NT2/D1 (cell line): ENCODE measurements around the gene PCDHGB1.
"Not testable (repeated sequence)": the region's sequence is repeated elsewhere in the genome, so short reads cannot be mapped to it uniquely, and the experiment has no call there.

Experiments
- DNase-seq: peaks from one replicate; pipeline ENCODE4 v3.0.0-alpha.2; 2011; ENCODE audit warnings: low read depth, low spot score
- H3K27me3 ChIP-seq: 2 replicates; pipeline ENCODE4 v1.6.0; 2011; ENCODE audit warnings: mild to moderate bottlenecking; ENCODE audit not compliant: insufficient read length, insufficient read depth
- H3K36me3 ChIP-seq: 2 replicates; pipeline ENCODE4 v1.6.1; 2011; ENCODE audit warnings: mild to moderate bottlenecking, low read length, mixed read lengths; ENCODE audit not compliant: insufficient read depth, insufficient read length
- H3K4me1 ChIP-seq: 2 replicates; pipeline ENCODE4 v1.5.1; 2011; ENCODE audit not compliant: insufficient read depth, insufficient read length
- H3K4me3 ChIP-seq: 2 replicates; pipeline ENCODE4 v1.5.1; 2011; ENCODE audit warnings: low read depth; ENCODE audit not compliant: insufficient read length
- H3K9ac ChIP-seq: 2 replicates; pipeline ENCODE4 v1.6.0; 2011; ENCODE audit warnings: low read depth; ENCODE audit not compliant: insufficient read length
- H3K9me3 ChIP-seq: 2 replicates; pipeline ENCODE4 v1.5.1; 2011; ENCODE audit warnings: mild to moderate bottlenecking, low read length; ENCODE audit not compliant: insufficient read depth
- SUZ12 ChIP-seq: IDR thresholded peaks from 2 replicates; pipeline ENCODE4 v1.6.1; 2011; ENCODE audit not compliant: insufficient read length, insufficient read depth; ENCODE audit errors: extremely low read depth
- YY1 ChIP-seq: IDR thresholded peaks from 2 replicates; pipeline ENCODE4 v1.6.1; 2011; ENCODE audit not compliant: insufficient read length, insufficient read depth
- ZNF274 ChIP-seq: IDR thresholded peaks from 2 replicates; pipeline ENCODE4 v1.6.1; 2011; ENCODE audit warnings: mild to moderate bottlenecking, low read depth, low read length

The PCDHGB1 gene

GRCh38 chr5:141388661-141389060 is 38.8 kb downstream of the PCDHGB1 start:
- no peak overlapping the region for H3K4me3 ChIP-seq
- peaks cover 10% of the 10 kb centered on the region; the same call in 1 of the 2 replicates for H3K9me3 ChIP-seq
- H3K36me3 ChIP-seq: no peaks in the 10 kb centered on the region
- H3K9ac ChIP-seq: no peak overlapping the region
- H3K4me1 ChIP-seq: no peaks in the 10 kb centered on the region
- TF ChIP-seq ZNF274 (no peak), SUZ12 (no peak), YY1 (no peak)
- no peaks in the 10 kb centered on the region for H3K27me3 ChIP-seq
- DNase-seq: no peak

DNA sequence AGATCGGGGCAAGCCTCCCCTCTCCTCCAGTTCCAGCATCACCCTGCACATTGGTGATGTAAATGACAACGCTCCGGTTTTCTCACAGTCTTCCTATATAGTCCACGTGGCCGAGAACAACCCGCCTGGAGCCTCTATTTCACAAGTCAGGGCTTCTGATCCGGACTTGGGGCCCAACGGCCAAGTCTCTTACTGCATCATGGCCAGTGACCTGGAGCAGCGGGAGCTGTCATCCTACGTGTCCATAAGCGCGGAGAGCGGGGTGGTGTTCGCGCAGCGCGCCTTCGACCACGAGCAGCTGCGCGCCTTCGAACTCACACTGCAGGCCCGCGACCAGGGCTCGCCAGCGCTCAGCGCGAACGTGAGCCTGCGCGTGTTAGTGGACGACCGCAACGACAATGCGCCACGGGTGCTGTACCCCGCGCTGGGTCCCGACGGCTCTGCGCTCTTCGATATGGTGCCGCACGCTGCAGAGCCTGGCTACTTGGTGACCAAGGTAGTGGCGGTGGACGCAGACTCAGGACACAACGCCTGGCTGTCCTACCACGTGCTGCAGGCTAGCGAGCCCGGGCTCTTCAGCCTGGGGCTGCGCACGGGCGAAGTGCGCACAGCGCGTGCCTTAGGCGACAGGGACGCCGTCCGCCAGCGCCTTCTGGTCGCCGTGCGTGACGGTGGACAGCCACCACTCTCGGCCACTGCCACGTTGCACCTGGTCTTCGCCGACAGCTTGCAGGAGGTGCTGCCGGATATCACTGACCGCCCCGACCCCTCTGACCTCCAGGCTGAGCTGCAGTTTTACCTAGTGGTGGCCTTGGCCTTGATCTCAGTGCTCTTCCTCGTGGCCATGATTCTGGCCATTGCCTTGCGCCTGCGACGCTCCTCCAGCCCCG is 39.5 kb downstream of the PCDHGB1 start:
- H3K9ac ChIP-seq: no peak overlapping the region
- no peak for DNase-seq
- no peaks in the 10 kb centered on the region for H3K4me1 ChIP-seq
- no peak overlapping the region for H3K4me3 ChIP-seq
- H3K27me3 ChIP-seq: no peaks in the 10 kb centered on the region
- no peak for TF ChIP-seq ZNF274
- no peak for TF ChIP-seq SUZ12
- TF ChIP-seq YY1: no peak
- no peaks in the 10 kb centered on the region for H3K36me3 ChIP-seq
- H3K9me3 ChIP-seq: peaks cover 14% of the 10 kb centered on the region; the same call in 1 of the 2 replicates

GRCh38 chr5:141392429-141393198 is 42.7 kb downstream of the PCDHGB1 start, which contains the start of gene PCDHGA8:
Gene PCDHGA8 (plus strand): TSS chr5:141392633. CDS start chr5:141392814, 181 bp downstream.
- DNase-seq: no peak
- H3K4me3 ChIP-seq: no peak within 1 kb of the TSS

GRCh38 chr5:141393267-141393666 is 43.4 kb downstream of the PCDHGB1 start:
- no peak overlapping the region for H3K4me3 ChIP-seq
- no peaks in the 10 kb centered on the region for H3K36me3 ChIP-seq
- peaks cover 14% of the 10 kb centered on the region; the same call in 1 of the 2 replicates for H3K9me3 ChIP-seq
- no peaks in the 10 kb centered on the region for H3K27me3 ChIP-seq
- H3K4me1 ChIP-seq: no peaks in the 10 kb centered on the region
- no peak overlapping the region for H3K9ac ChIP-seq
- TF ChIP-seq ZNF274: no peak
- no peak for TF ChIP-seq YY1
- no peak for TF ChIP-seq SUZ12
- DNase-seq: no peak

More at GRCh38 chr5:141392429-141393198, 42.7 kb downstream of the PCDHGB1 start, which contains the start of gene PCDHGA8:
- H3K9ac ChIP-seq: no peak within 1 kb of the TSS
- H3K27me3 ChIP-seq: no peaks in the 10 kb centered on the region
- H3K4me1 ChIP-seq: no peaks in the 10 kb centered on the region
- H3K9me3 ChIP-seq: peaks cover 14% of the 10 kb centered on the region; the same call in 1 of the 2 replicates
- TF ChIP-seq SUZ12 (no peak), ZNF274 (no peak), YY1 (no peak)
- no peaks in the 10 kb centered on the region for H3K36me3 ChIP-seq

- not testable (repeated sequence) for H3K36me3 ChIP-seq, H3K4me3 ChIP-seq, DNase-seq, H3K9ac ChIP-seq, H3K4me1 ChIP-seq, H3K27me3 ChIP-seq
- H3K9me3 ChIP-seq: peaks cover 18% of the 10 kb centered on the region; the same call in 1 of the 2 replicates
These were observed 44.7 kb downstream of the PCDHGB1 start for GRCh38 chr5:141394401-141395187.

DNA sequence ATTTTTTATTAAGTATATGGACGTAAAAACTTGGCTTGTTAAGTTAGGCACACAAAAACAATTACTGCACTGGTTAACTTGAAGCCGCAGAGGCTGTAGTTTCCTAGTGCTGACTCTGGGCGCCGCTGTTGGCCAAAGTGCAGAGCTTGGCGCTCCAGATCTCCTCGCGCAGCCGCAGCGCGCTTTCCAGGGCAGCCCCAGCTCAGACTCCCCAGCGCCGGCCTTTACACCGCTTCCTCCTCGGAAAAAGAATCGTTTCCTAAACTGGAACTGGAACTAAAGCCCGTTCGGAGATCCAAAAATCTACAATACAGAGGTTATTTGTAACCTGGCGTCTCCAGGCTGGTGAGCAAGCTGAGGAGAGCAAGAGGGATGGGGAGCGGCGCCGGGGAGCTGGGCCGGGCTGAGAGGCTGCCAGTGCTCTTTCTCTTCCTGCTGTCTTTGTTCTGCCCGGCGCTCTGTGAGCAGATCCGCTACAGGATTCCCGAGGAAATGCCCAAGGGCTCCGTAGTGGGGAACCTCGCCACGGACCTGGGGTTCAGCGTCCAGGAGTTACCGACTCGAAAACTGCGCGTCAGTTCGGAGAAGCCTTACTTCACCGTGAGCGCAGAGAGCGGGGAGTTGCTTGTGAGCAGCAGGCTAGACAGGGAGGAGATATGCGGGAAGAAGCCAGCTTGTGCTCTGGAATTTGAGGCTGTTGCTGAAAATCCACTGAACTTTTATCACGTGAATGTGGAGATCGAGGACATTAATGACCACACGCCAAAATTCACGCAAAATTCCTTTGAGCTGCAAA is 48.1 kb downstream of the PCDHGB1 start, which contains the start of gene PCDHGB5:
Gene PCDHGB5 (plus strand): TSS at position 192 of the 796 bp plus-strand sequence. CDS start 181 bp downstream, at position 373.
- not testable (repeated sequence) for H3K4me3 ChIP-seq, H3K9ac ChIP-seq, H3K4me1 ChIP-seq, DNase-seq, H3K27me3 ChIP-seq, H3K36me3 ChIP-seq
- H3K9me3 ChIP-seq: peaks cover 13% of the 10 kb centered on the region; the same call in 1 of the 2 replicates
